Naive thymus-derived CD4-positive, alpha-beta T cell (primary cell): ENCODE measurements around the gene NPTXR. TPM values are rescaled to one million over a fixed set of nuclear protein-coding genes. Genes with fewer than 3 reads are reported as not detected.

Experiments used
- ATAC-seq: fragments of 150-1000 bp; cut with Tn5 transposase; 2 replicates; pipeline ENCODE4 v1.10.0; 2021; ENCODE audit warnings: mild to moderate bottlenecking, moderate library complexity
- CTCF ChIA-PET: fragments of 350-600 bp; sonication (Branson Sonifier 250); formaldehyde crosslinking; loops from one replicate; lab custom pipeline; 2021; ENCODE audit warnings: antibody characterized with exemption; lab: Charles Lee
- POLR2A ChIA-PET: fragments of 350-600 bp; sonication (Branson Sonifier 250); formaldehyde crosslinking; loops from one replicate; lab custom pipeline; 2021; ENCODE audit warnings: antibody characterized with exemption, inconsistent platforms; lab: Charles Lee
- DNase-seq, 9 donors: peaks; one replicate each; pipeline versions ENCODE4 v3.0.0 to v3.0.0-alpha.2; 2020 to 2022; ENCODE audit warnings: mixed read lengths in 1 of 9
- H3K27ac ChIP-seq: one replicate; pipeline ENCODE4 v1.7.0; 2013; ENCODE audit warnings: mild to moderate bottlenecking, low read depth, low read length, moderate library complexity
- H3K27me3 ChIP-seq, 2 donors: one replicate each; pipeline ENCODE4 v1.7.0; 2013; ENCODE audit warnings: low read length in 2 of 2, mild to moderate bottlenecking in 2 of 2, moderate library complexity in 2 of 2; ENCODE audit not compliant: control insufficient read depth in 2 of 2, insufficient read depth in 2 of 2
- H3K36me3 ChIP-seq, 3 experiments: 1 replicate in 2 of 3; 2 replicates in 1 of 3; pipeline ENCODE4 v1.7.0; 2013; ENCODE audit warnings: low read length in 3 of 3, mild to moderate bottlenecking in 3 of 3, moderate library complexity in 1 of 3; ENCODE audit not compliant: insufficient read depth in 3 of 3, control insufficient read depth in 2 of 3
- H3K4me1 ChIP-seq, 2 donors: one replicate each; pipeline ENCODE4 v1.7.0; 2013; ENCODE audit warnings: low read length in 2 of 2, mild to moderate bottlenecking in 2 of 2, moderate library complexity in 1 of 2; ENCODE audit not compliant: control insufficient read depth in 2 of 2, insufficient read depth in 2 of 2
- H3K4me3 ChIP-seq: 2 replicates; pipeline ENCODE4 v1.7.0; 2013; ENCODE audit warnings: mild to moderate bottlenecking, low read length
- H3K9me3 ChIP-seq, 3 experiments: 1 replicate in 2 of 3; 2 replicates in 1 of 3; pipeline ENCODE4 v1.7.0; 2013; ENCODE audit warnings: low read length in 3 of 3; ENCODE audit not compliant: control insufficient read depth in 2 of 3
- H3K27ac Mint-ChIP-seq, 9 donors: one replicate each; pipeline ENCODE4 v1.8.0; 2020 to 2022; ENCODE audit warnings: mixed read lengths in 9 of 9, mild to moderate bottlenecking in 8 of 9, moderate library complexity in 5 of 9, inconsistent platforms in 2 of 9
- H3K27me3 Mint-ChIP-seq, 5 donors: one replicate each; pipeline ENCODE4 v1.8.0; 2021 to 2022; ENCODE audit warnings: mixed read lengths in 5 of 5, mild to moderate bottlenecking in 1 of 5
- H3K36me3 Mint-ChIP-seq, 5 donors: one replicate each; pipeline ENCODE4 v1.8.0; 2020 to 2022; ENCODE audit warnings: mixed read lengths in 5 of 5, mild to moderate bottlenecking in 3 of 5, inconsistent platforms in 1 of 5
- H3K4me1 Mint-ChIP-seq, 7 donors: one replicate each; pipeline ENCODE4 v1.8.0; 2020 to 2022; ENCODE audit warnings: mixed read lengths in 7 of 7, mild to moderate bottlenecking in 3 of 7, inconsistent platforms in 1 of 7
- H3K4me3 Mint-ChIP-seq, 10 donors: one replicate each; pipeline ENCODE4 v1.8.0; 2020 to 2022; ENCODE audit warnings: mild to moderate bottlenecking in 10 of 10, mixed read lengths in 10 of 10, moderate library complexity in 6 of 10, inconsistent platforms in 2 of 10
- H3K9me3 Mint-ChIP-seq, 11 donors: one replicate each; pipeline ENCODE4 v1.8.0; 2020 to 2022; ENCODE audit warnings: mixed read lengths in 11 of 11, mild to moderate bottlenecking in 4 of 11, inconsistent platforms in 1 of 11, moderate library complexity in 1 of 11
- intact Hi-C, 2 donors: fragments of 100-400 bp; cut with micrococcal nuclease; formaldehyde crosslinking; loops; one replicate each; pipeline ENCODE4 v1.15.1; 2023
- polyA plus RNA-seq, 2 donors: library from polyadenylated mRNA; unstranded; fragments of 300-500 nt; fragmentation: Illumina TruSeq; gene quantifications; one replicate each; pipeline ENCODE4 v1.2.3, GENCODE V29; 2021
- total RNA-seq, 6 experiments: library from RNA in 5 of 6; stranded (reverse) in 5 of 6; gene quantifications; 1 replicate in 5 of 6; 2 replicates in 1 of 6; pipeline ENCODE4 v1.2.3 and lab custom pipeline; 2021 to 2026

The NPTXR gene
- total and polyA plus RNA-seq, 7 experiments from 2014 or later: 0.85 to 12.9 (median 4.4) TPM

DNA sequence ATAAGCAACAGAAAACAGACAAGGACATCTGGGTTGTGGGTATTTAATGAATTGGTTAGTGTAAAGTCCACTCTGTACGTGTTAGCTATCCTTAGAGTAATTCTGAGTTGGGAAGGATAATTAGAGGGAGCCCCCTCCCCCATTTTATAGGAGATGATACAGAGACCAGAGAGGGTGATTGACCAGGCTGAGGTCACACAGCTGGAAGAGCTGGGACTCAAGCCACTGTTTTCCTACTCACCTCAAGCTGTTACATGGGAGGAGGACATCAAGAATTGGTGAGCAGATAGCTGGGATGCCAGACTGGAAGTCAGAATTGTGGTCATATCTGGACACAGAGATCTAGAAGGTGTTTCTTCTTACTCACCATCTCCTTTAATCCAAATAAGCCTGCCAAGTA, 8.7 kb upstream of the NPTXR start:
- no peaks in the 10 kb centered on the region for H3K36me3 ChIP-seq
- H3K27me3 ChIP-seq: no peaks in the 10 kb centered on the region
- H3K4me3 ChIP-seq: no peak overlapping the region
- intact Hi-C loops: no loop called here
- ChIA-PET POLR2A (no interaction called here), CTCF (no interaction called here)
- ATAC-seq: no peak
- Mint-ChIP-seq H3K27me3 (peaks cover 0 to 41% (median 0%) of the 10 kb centered on the region in 5 donors), H3K9me3 (no peaks in the 10 kb centered on the region), H3K27ac (no peak overlapping the region), H3K36me3 (no peaks in the 10 kb centered on the region), H3K4me3 (no peak overlapping the region), H3K4me1 (no peaks in the 10 kb centered on the region)
- no peak overlapping the region for H3K27ac ChIP-seq
- no peaks in the 10 kb centered on the region for H3K9me3 ChIP-seq
- H3K4me1 ChIP-seq: no peaks in the 10 kb centered on the region
- DNase-seq: no peak

DNA sequence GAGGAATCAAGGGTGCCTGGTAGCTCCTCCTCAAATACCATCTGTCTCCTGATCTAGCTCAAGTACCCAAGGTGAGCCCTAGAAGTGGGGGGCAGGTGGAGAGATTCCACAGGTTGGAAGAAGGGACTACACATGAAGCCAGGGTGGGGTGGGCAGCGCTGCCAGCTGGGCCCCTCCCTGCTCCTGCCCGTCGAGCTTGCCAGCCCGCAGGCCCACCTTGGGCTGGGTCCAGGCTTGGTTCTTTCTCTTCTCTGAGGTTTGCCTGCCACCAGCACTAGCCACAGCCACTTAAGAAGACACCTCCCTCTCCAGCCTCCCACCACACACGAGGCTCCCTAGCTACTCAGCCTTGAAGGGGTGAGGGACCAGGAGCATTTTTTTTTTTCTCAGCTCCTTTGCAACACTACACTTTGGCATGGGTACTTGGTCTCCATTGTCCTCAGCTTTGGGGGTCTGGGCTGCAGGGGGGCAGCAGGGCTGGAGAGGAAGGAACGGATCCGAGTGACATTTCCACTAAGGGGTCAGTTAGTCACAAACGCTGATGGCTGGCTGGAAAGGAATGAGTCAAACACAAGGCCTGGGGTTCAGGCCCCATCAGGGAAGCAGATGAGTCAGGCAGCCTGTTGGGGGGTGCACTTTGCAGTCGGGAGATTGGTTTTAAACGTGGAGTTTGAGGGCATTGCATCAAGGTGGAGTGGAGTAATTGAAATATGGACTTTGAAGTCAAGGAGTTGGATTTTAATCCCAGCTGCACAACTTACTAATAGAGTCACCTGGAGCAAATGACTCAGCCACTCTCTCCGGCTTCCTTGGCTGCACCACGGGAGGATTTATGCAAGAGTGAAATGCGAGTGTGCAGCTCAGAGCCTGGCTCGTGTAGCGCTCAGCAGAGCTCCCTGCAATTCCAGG, 7.4 kb upstream of the NPTXR start:
- no peak for DNase-seq
- H3K27me3 ChIP-seq: no peaks in the 10 kb centered on the region
- no peaks in the 10 kb centered on the region for H3K4me1 ChIP-seq
- H3K27ac Mint-ChIP-seq: no peak overlapping the region
- peaks cover 0 to 2% (median 0%) of the 10 kb centered on the region in 7 donors for H3K4me1 Mint-ChIP-seq
- no peaks in the 10 kb centered on the region for H3K9me3 Mint-ChIP-seq
- POLR2A ChIA-PET: interaction anchor here (0.6 to 1.3 kb wide), 2 partner anchors 117 to 312 kb away, joined by 3 read pairs; no protein-coding TSS in a partner anchor
- H3K36me3 ChIP-seq: no peaks in the 10 kb centered on the region
- no peaks in the 10 kb centered on the region for H3K9me3 ChIP-seq
- H3K36me3 Mint-ChIP-seq: no peaks in the 10 kb centered on the region
- H3K4me3 ChIP-seq: no peak overlapping the region
- intact Hi-C loops: no loop called here
- no peak for ATAC-seq
- H3K4me3 Mint-ChIP-seq: no peak overlapping the region
- CTCF ChIA-PET: no interaction called here
- peaks cover 0 to 44% (median 0%) of the 10 kb centered on the region in 5 donors for H3K27me3 Mint-ChIP-seq
- no peak overlapping the region for H3K27ac ChIP-seq

DNA sequence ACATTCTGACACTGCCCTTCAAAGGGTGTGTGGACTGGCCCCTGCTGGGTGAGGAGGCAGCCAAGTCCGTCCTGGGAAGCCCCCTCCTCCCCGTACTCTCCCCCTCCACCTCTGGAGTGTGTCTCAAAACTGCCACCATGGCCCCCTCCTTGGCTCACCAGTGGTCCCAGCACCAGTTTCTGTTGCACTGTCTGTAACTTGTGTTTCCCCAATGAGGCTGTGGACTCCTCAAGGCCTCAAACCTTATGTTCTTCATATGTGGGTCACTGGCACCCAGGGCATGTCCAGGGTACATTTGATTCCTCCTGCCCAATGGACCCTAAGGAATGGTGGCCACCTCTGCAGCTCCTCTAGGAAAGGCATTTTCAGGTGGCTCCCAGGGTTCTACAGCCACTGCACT, 6.6 kb upstream of the NPTXR start:
- Mint-ChIP-seq H3K4me3 (no peak overlapping the region), H3K9me3 (no peaks in the 10 kb centered on the region), H3K27me3 (peaks cover 0 to 46% (median 0%) of the 10 kb centered on the region in 5 donors), H3K27ac (no peak overlapping the region), H3K36me3 (no peaks in the 10 kb centered on the region), H3K4me1 (peaks cover 0 to 2% (median 0%) of the 10 kb centered on the region in 7 donors)
- H3K9me3 ChIP-seq: no peaks in the 10 kb centered on the region
- ATAC-seq (no peak), DNase-seq (no peak)
- ChIA-PET POLR2A (interaction anchor here (1.3 kb wide), 1 partner anchor 116 kb away, joined by 3 read pairs; no protein-coding TSS in a partner anchor), CTCF (no interaction called here)
- intact Hi-C loops: no loop called here
- H3K27me3 ChIP-seq: no peaks in the 10 kb centered on the region
- H3K27ac ChIP-seq: no peak overlapping the region
- no peaks in the 10 kb centered on the region for H3K36me3 ChIP-seq
- H3K4me1 ChIP-seq: no peaks in the 10 kb centered on the region
- no peak overlapping the region for H3K4me3 ChIP-seq

DNA sequence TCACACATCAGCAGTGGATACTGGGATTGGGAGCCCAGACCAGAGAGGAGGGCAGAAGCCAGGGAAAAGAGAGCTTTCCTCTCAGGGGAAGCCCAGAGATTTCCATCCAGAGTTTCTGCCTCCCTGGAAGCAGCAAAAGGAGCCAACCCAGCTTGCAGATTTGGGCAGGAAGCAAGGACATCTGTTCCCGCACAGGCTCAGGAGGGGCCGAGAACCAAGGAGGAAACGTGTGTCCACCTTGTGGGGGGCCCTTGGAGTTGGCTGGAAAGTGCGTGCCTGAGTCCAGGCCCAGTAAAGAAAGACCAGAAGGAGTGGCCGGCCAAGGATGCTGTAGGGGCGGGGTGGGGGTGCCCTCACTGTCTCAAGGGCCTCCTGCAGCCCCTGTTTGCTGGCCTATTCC, 6.0 kb upstream of the NPTXR start:
- POLR2A ChIA-PET: interaction anchor here (0.7 kb wide), 1 partner anchor 1012 kb away, joined by 3 read pairs; no protein-coding TSS in a partner anchor
- intact Hi-C loops: no loop called here
- Histone ChIP-seq H3K4me1 (no peaks in the 10 kb centered on the region), H3K4me3 (no peak overlapping the region), H3K36me3 (no peaks in the 10 kb centered on the region), H3K27ac (no peak overlapping the region), H3K27me3 (no peaks in the 10 kb centered on the region), H3K9me3 (no peaks in the 10 kb centered on the region)
- CTCF ChIA-PET: no interaction called here
- Mint-ChIP-seq H3K4me1 (peaks cover 0 to 2% (median 0%) of the 10 kb centered on the region in 7 donors), H3K9me3 (no peaks in the 10 kb centered on the region), H3K4me3 (no peak overlapping the region), H3K36me3 (no peaks in the 10 kb centered on the region), H3K27ac (no peak overlapping the region), H3K27me3 (peaks cover 0 to 50% (median 0%) of the 10 kb centered on the region in 5 donors)
- ATAC-seq (no peak), DNase-seq (no peak)

DNA sequence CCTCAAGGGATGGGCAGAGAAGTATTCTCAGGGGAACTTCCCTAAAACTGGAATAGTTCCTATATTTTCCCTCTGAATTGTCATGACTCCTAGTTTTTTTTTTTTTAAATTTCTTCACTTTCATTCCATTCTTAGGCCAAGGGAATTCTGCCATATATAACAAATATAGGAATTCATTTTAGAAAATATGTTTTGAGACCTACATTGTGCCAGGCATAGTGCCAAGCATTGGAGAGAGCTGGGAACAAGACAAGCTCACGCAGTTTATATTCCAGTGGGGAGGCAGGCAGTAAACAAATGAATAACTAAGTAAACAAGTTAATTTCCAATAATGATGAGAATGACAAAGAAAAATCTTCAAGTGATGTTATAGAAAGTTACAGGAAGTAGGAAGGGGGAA, 2.6 kb upstream of the NPTXR start:
- ChIA-PET CTCF (interaction anchor here (1.0 to 1.2 kb wide), 2 partner anchors 24 to 118 kb away, joined by 3 read pairs; no protein-coding TSS in a partner anchor), POLR2A (interaction anchor here (1.6 to 5.4 kb wide), 2 partner anchors 94 to 112 kb away, joined by 4 to 35 read pairs; no protein-coding TSS in a partner anchor)
- peaks cover 0 to 59% (median 0%) of the 10 kb centered on the region in 5 donors for H3K27me3 Mint-ChIP-seq
- Histone ChIP-seq H3K27ac (no peak overlapping the region), H3K9me3 (no peaks in the 10 kb centered on the region), H3K4me3 (no peak overlapping the region), H3K4me1 (peaks cover 0 to 14% of the 10 kb centered on the region in 2 donors), H3K27me3 (no peaks in the 10 kb centered on the region), H3K36me3 (no peaks in the 10 kb centered on the region)
- DNase-seq (no peak), ATAC-seq (no peak)
- peaks cover 9 to 22% (median 15%) of the 10 kb centered on the region in 7 donors for H3K4me1 Mint-ChIP-seq
- H3K4me3 Mint-ChIP-seq: no peak overlapping the region
- H3K9me3 Mint-ChIP-seq: peaks cover 0 to 3% (median 0%) of the 10 kb centered on the region in 11 donors
- intact Hi-C loops: no loop called here
- peak overlapping the region in 1 of 9 donors; percentile 57 for H3K27ac Mint-ChIP-seq
- no peaks in the 10 kb centered on the region for H3K36me3 Mint-ChIP-seq

DNA sequence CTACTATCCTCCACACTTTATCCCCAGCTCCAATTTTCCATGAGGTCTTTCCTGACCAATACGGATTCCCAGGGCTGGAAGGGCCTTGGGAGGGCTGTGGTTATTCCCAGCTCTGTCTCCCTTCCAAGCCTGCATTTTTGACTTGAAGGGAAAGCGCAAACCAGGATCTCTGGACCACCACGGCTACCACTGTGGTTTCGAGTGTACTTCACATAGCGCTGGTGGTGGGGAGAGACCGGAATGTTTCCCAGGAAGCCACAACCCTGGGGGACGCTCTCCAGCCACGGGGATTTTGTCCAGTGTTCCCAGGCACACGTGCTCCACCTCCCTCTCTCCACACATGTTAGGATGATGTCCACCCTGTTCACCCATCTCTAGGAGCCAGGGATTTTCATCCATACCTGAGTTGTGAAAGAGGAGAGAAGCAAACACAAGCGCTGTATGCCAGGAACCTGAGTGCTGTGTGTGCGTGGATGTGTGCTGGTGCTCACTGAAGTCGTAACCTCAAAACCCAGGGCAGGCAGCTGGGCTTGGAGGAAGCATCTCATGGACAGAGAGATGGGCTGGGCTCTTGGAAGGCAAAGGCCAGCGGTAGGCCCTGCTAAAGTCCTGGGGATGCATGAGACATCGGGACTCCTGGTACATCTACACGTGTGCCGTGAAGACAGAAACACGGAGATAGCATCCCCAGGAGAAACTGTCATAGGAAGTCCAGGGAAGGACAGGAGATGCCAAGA, 1.3 kb upstream of the NPTXR start:
- H3K36me3 Mint-ChIP-seq: peaks cover 0 to 1% (median 0%) of the 10 kb centered on the region in 5 donors
- CTCF ChIA-PET: interaction anchor here (1.2 to 1.6 kb wide), 2 partner anchors 47 to 116 kb away, joined by 3 to 4 read pairs; no protein-coding TSS in a partner anchor
- H3K27ac ChIP-seq: no peak overlapping the region
- H3K4me3 ChIP-seq: no peak overlapping the region
- DNase-seq (no peak), ATAC-seq (no peak)
- H3K27me3 Mint-ChIP-seq: peaks cover 0 to 65% (median 0%) of the 10 kb centered on the region in 5 donors
- H3K27ac Mint-ChIP-seq: peak overlapping the region in 2 of 9 donors; percentile 13 to 52
- intact Hi-C loops: no loop called here
- POLR2A ChIA-PET: interaction anchor here (0.5 to 5.4 kb wide), 5 partner anchors 8 to 111 kb away, joined by 3 to 35 read pairs (median 4); no protein-coding TSS in a partner anchor
- peaks cover 9 to 33% (median 24%) of the 10 kb centered on the region in 7 donors for H3K4me1 Mint-ChIP-seq
- peaks cover 0 to 14% of the 10 kb centered on the region in 2 donors for H3K4me1 ChIP-seq
- H3K4me3 Mint-ChIP-seq: peak overlapping the region in 9 of 10 donors; percentile 22 to 85 (median 70)
- no peaks in the 10 kb centered on the region for H3K27me3 ChIP-seq
- H3K9me3 ChIP-seq: no peaks in the 10 kb centered on the region
- peaks cover 0 to 3% (median 0%) of the 10 kb centered on the region in 11 donors for H3K9me3 Mint-ChIP-seq
- H3K36me3 ChIP-seq: no peaks in the 10 kb centered on the region
